IPS-NIHi7 (cell line): ENCODE results near the gene OR2A12.
"Not testable (repeated sequence)": the region's sequence is repeated elsewhere in the genome, so short reads cannot be mapped to it uniquely, and the experiment has no call there.

ENCODE experiments used
- DNase-seq: peaks from one replicate; pipeline ENCODE4 v3.0.0; 2012; ENCODE audit warnings: mixed read lengths; ENCODE audit errors: extremely low spot score

The OR2A12 gene

GRCh38 chr7:144118341-144118740 is 32.3 kb downstream of the OR2A12 start:
- no peak for DNase-seq

- no peak for DNase-seq
These were observed 36.8 kb downstream of the OR2A12 start, which contains the start of gene OR2A14 for GRCh38 chr7:144122876-144123275. Gene OR2A14 (plus strand): TSS chr7:144123176. CDS start chr7:144129113, 5,937 bp downstream.

GRCh38 chr7:144127714-144128334 is 41.7 kb downstream of the OR2A12 start:
- peak; percentile 96 for DNase-seq

GRCh38 chr7:144129601-144130000 is 43.5 kb downstream of the OR2A12 start:
- DNase-seq = not testable (repeated sequence)

GRCh38 chr7:144130730-144131129 is 44.7 kb downstream of the OR2A12 start:
- no peak for DNase-seq

GRCh38 chr7:144132262-144132661 is 46.2 kb downstream of the OR2A12 start:
- DNase-seq = no peak

GRCh38 chr7:144133307-144133706 is 47.2 kb downstream of the OR2A12 start:
- DNase-seq = no peak

- no peak for DNase-seq
These were observed 48.0 kb downstream of the OR2A12 start for GRCh38 chr7:144134116-144134515.

GRCh38 chr7:144137501-144137900 is 51.4 kb downstream of the OR2A12 start:
- DNase-seq = no peak

- no peak for DNase-seq
These were observed 56.1 kb downstream of the OR2A12 start for GRCh38 chr7:144142187-144142586.

GRCh38 chr7:144144426-144144825 is 58.3 kb downstream of the OR2A12 start:
- DNase-seq = no peak

- DNase-seq = no peak
These were observed 62.2 kb downstream of the OR2A12 start for GRCh38 chr7:144148224-144148827.
